Hepatocyte (in vitro differentiated cells): ENCODE results near the gene FPGS. TPM values are rescaled to one million over a fixed set of nuclear protein-coding genes. Genes with fewer than 3 reads are reported as not detected.
"Not testable (repeated sequence)": the region's sequence is repeated elsewhere in the genome, so short reads cannot be mapped to it uniquely, and the experiment has no call there.

Experiments
- DNase-seq: peaks from one replicate; pipeline ENCODE4 v3.0.0-alpha.2; 2016; ENCODE audit warnings: low spot score
- H2AFZ ChIP-seq: fragments of 200-600 bp; sonication (generic); 2 replicates; pipeline ENCODE4 v1.6.0; 2016; ENCODE audit warnings: antibody characterized with exemption, mild to moderate bottlenecking
- H3K27ac ChIP-seq: fragments of 200-600 bp; sonication (generic); 2 replicates; pipeline ENCODE4 v1.5.1; 2016; ENCODE audit warnings: mild to moderate bottlenecking
- H3K27me3 ChIP-seq: fragments of 200-600 bp; sonication (generic); 2 replicates; pipeline ENCODE4 v1.6.1; 2016
- H3K36me3 ChIP-seq: fragments of 200-600 bp; sonication (generic); replicated peaks from 2 replicates; pipeline ENCODE4 v1.5.1; 2016; ENCODE audit warnings: low read depth; ENCODE audit not compliant: insufficient read depth
- H3K4me1 ChIP-seq: fragments of 200-600 bp; sonication (generic); 2 replicates; pipeline ENCODE4 v1.5.1; 2016; ENCODE audit warnings: mild to moderate bottlenecking, moderate library complexity; ENCODE audit not compliant: insufficient read depth
- H3K4me2 ChIP-seq: fragments of 200-600 bp; sonication (generic); 2 replicates; pipeline ENCODE4 v1.6.0; 2016
- H3K4me3 ChIP-seq: fragments of 200-600 bp; sonication (generic); 2 replicates; pipeline ENCODE4 v1.5.1; 2016; ENCODE audit warnings: mild to moderate bottlenecking
- H3K79me2 ChIP-seq: fragments of 200-600 bp; sonication (generic); 2 replicates; pipeline ENCODE4 v1.6.0; 2017; ENCODE audit warnings: mild to moderate bottlenecking
- H3K9me2 ChIP-seq: fragments of 200-600 bp; sonication (generic); replicated peaks from 2 replicates; pipeline ENCODE4 v1.6.0; 2017; ENCODE audit warnings: mild to moderate bottlenecking; ENCODE audit not compliant: insufficient read depth
- H3K9me3 ChIP-seq: fragments of 200-600 bp; sonication (generic); 2 replicates; pipeline ENCODE4 v1.5.1; 2016; ENCODE audit warnings: low read depth, mild to moderate bottlenecking
- H4K20me1 ChIP-seq: fragments of 200-600 bp; sonication (generic); 2 replicates; pipeline ENCODE4 v1.6.0; 2016; ENCODE audit warnings: mild to moderate bottlenecking; ENCODE audit not compliant: insufficient read depth, poor library complexity, severe bottlenecking
- EZH2 ChIP-seq: fragments of 200-600 bp; sonication (generic); IDR thresholded peaks from 2 replicates; pipeline ENCODE4 v1.6.1; 2016; ENCODE audit warnings: antibody characterized with exemption, mild to moderate bottlenecking, borderline replicate concordance
- EZH2phosphoT487 ChIP-seq: fragments of 200-600 bp; sonication (generic); IDR thresholded peaks from one replicate; pipeline ENCODE4 v1.6.1; 2018; ENCODE audit warnings: antibody characterized with exemption, mild to moderate bottlenecking, low read depth, moderate library complexity; ENCODE audit not compliant: unreplicated experiment, severe bottlenecking
- WGBS: methylation state at CpG from one replicate; pipeline ENCODE4 v1.1.6; 2016; ENCODE audit warnings: low lambda C conversion rate; ENCODE audit errors: missing lambda C conversion rate; 5-methylcytosine and 5-hydroxymethylcytosine counted together
- polyA plus RNA-seq: library from polyadenylated mRNA; unstranded; fragments of >200 nt; fragmentation: Nextera tagmentation; extraction: Ambion mirVana; gene quantifications from 2 replicates; pipeline ENCODE4 v1.2.1, GENCODE V29; 2016
- total RNA-seq: library from RNA; depleted of rRNA; stranded (reverse); fragments of >200 nt; gene quantifications from 2 replicates; pipeline ENCODE4 v1.2.3, GENCODE V29; 2014
- TF ChIP-seq, protein P1 (sequence below): fragments of 200-600 bp; sonication (generic); IDR thresholded peaks from 2 replicates; pipeline ENCODE4 v1.5.1; 2016; ENCODE audit warnings: antibody characterized with exemption, mild to moderate bottlenecking; ENCODE audit not compliant: poor library complexity

Gene FPGS
- total and polyA plus RNA-seq, 2 experiments from 2014 or later: 27.4 to 48.5 TPM

DNA sequence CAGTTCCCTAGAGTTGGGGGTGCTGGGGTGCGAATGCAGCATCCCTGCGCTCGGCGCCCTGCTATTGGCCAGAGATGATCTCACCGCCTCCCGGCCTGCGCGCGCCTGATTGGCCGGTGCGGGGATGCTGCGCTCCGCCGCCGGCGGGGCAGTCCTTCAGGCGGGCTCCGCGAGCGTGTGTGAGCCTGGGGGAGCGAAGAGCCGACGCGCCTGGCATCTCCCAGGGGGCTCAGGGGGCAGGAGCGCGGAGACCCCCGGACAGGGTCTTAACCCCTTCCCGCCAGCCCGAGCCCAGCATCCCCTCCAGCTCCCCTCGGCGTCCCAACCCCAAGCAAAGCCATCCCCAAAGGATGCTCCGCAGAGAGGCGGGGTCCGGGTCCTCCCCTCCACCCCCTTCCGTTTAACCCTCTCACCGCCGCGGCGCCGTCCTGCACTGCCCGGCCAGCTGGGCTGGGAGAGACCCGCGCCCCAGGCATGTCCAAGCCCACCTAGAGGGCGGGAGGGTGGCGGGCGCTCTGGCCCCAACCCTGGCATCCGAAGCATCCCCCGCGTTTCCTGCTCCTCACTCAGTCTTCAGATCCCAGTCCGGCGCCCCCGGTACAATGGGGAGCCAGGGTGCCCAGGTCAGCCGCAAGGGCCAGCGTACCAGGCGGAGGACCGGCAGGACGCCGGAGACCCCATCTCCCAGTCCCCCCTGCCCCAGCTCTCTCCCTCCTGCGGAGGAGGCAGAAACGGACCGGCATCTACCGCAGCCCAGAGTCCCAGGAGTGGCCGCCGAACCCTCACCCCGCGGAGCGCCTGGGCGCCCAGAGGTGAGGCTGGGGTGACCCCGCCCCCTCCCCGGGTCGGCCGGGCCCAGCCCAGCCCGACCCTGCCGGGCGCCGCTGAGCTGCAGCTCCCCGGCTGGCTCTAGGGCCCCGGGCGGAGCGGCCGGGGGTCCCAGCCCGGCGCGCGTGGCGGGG, 48.3 kb upstream of the FPGS start:
- H4K20me1 ChIP-seq: no peaks in the 10 kb centered on the region
- no peaks in the 10 kb centered on the region for H3K9me3 ChIP-seq
- H3K27me3 ChIP-seq: peaks cover 43% of the 10 kb centered on the region
- no peak overlapping the region for H3K4me3 ChIP-seq
- TF ChIP-seq EZH2 (peak; percentile 69), EZH2phosphoT487 (no peak)
- TF ChIP-seq, protein P1, sequence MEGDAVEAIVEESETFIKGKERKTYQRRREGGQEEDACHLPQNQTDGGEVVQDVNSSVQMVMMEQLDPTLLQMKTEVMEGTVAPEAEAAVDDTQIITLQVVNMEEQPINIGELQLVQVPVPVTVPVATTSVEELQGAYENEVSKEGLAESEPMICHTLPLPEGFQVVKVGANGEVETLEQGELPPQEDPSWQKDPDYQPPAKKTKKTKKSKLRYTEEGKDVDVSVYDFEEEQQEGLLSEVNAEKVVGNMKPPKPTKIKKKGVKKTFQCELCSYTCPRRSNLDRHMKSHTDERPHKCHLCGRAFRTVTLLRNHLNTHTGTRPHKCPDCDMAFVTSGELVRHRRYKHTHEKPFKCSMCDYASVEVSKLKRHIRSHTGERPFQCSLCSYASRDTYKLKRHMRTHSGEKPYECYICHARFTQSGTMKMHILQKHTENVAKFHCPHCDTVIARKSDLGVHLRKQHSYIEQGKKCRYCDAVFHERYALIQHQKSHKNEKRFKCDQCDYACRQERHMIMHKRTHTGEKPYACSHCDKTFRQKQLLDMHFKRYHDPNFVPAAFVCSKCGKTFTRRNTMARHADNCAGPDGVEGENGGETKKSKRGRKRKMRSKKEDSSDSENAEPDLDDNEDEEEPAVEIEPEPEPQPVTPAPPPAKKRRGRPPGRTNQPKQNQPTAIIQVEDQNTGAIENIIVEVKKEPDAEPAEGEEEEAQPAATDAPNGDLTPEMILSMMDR: no peak
- H3K79me2 ChIP-seq: no peaks in the 10 kb centered on the region
- 5% methylated on average over 67 of the region's 86 CpGs for WGBS
- DNase-seq: no peak
- no peak overlapping the region for H2AFZ ChIP-seq
- no peaks in the 10 kb centered on the region for H3K4me1 ChIP-seq
- H3K36me3 ChIP-seq: no peaks in the 10 kb centered on the region
- H3K27ac ChIP-seq: no peak overlapping the region
- H3K9me2 ChIP-seq: no peaks in the 10 kb centered on the region
- H3K4me2 ChIP-seq: peak overlapping the region; percentile 80

DNA sequence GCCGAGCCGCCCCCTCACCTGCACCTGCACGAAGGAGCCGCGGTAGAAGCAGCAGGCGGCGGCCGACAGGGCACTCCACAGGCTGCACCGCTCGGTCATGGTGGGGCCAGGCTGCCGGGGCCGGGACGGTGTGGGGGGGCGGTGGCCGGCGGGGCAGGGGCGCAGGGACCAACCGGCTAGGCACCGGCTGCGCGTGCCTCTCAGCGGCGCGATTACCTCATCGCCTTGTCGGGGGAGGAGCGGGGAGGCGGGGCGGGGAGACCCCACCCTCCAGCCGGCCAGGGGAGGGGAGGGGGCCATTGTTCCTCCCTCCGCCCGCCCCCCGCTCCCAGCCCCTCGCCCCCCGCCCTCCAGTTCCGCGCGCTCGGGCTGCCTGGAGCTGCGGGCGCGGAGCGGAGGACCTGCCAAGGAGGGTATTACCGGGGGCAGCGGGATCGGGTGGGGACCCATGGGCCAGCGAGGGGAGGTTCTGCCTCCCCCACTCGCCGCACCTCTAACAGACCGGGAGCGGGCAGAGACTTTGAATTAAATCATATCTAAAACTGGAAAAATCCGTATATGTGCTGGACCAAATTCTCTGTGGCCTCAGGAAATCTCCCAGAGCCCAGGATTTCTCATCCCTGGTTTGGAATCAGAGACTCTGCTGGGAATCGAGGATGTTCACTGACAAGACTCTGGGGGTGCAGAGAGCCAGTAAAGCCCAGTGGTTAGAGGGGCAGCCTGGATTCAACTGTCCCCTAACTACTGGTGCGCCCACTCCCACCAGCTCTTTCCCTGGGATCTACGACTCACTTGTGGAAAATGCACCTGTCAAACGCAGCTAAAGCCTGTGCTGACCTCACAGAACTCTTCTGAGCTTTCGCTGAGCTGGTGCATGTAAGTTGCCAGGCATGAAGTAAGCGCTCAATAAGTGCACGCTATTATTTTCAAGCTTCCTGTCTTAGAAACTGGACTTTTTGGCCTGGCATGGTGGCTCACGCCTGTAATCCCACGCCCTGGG, 47.3 kb upstream of the FPGS start:
- Histone ChIP-seq H4K20me1 (no peaks in the 10 kb centered on the region), H3K27me3 (peaks cover 43% of the 10 kb centered on the region), H3K4me1 (no peaks in the 10 kb centered on the region), H3K4me2 (peak overlapping the region; percentile 80), H3K9me3 (no peaks in the 10 kb centered on the region), H3K9me2 (no peaks in the 10 kb centered on the region), H3K4me3 (no peak overlapping the region), H3K79me2 (no peaks in the 10 kb centered on the region), H3K27ac (no peak overlapping the region), H3K36me3 (no peaks in the 10 kb centered on the region), H2AFZ (no peak overlapping the region)
- DNase-seq: no peak
- TF ChIP-seq, protein P1: no peak
- peak; percentile 24 for TF ChIP-seq EZH2phosphoT487
- WGBS: 25% methylated on average over 22 of the region's 61 CpGs

DNA sequence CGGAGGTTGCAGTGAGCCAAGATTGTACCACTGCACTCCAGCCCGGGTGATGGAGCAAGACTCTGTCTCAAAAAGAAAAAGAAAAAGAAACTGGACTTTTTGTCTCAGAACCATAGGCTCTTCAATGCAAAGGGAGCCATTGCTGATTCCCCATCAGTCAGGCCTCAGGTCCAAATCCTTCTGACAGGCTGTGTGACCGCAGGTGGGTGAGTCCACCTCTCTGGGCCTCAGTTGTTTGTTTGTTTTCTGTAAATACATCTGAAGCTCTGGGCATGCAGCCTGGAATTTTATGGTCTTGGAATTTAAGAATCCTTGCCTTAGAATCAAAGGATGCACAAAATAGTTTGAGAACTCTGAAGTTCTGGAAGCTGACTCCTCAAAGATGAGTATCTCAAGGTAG, 46.4 kb upstream of the FPGS start:
- no peak overlapping the region for H2AFZ ChIP-seq
- no peak overlapping the region for H3K27ac ChIP-seq
- H3K27me3 ChIP-seq: peaks cover 47% of the 10 kb centered on the region
- H3K9me2 ChIP-seq: no peaks in the 10 kb centered on the region
- no peaks in the 10 kb centered on the region for H3K9me3 ChIP-seq
- WGBS: 100% methylated on average over 3 of the region's 3 CpGs
- H4K20me1 ChIP-seq: no peaks in the 10 kb centered on the region
- H3K4me3 ChIP-seq: no peak overlapping the region
- no peaks in the 10 kb centered on the region for H3K4me1 ChIP-seq
- H3K4me2 ChIP-seq: no peak overlapping the region
- H3K79me2 ChIP-seq: no peaks in the 10 kb centered on the region
- no peak for TF ChIP-seq EZH2
- TF ChIP-seq EZH2phosphoT487: no peak
- TF ChIP-seq, protein P1: no peak
- DNase-seq: no peak
- H3K36me3 ChIP-seq: no peaks in the 10 kb centered on the region

DNA sequence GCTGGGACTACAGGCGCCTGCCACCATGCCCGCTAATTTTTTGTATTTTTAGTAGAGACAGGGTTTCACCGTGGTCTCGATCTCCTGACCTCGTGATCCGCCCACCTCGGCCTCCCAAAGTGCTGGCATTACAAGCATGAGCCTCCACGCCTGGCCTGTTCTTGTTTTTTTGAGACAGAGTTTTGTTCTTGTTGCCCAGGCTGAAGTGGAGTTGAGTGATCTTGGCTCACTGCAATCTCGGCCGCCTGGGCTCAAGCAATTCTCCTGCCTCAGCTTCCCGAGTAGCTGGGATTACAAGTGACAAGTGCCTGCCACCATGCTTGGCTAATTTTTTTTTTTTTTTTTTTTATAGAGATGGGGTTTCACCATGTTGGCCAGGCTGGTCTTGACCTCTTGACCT, 45.9 kb upstream of the FPGS start:
- H2AFZ ChIP-seq, H4K20me1 ChIP-seq, H3K9me2 ChIP-seq, H3K4me2 ChIP-seq, H3K79me2 ChIP-seq, H3K4me1 ChIP-seq, H3K9me3 ChIP-seq, H3K36me3 ChIP-seq, H3K4me3 ChIP-seq, DNase-seq, H3K27ac ChIP-seq: not testable (repeated sequence)
- WGBS: 87% methylated on average over 11 of the region's 11 CpGs
- peaks cover 47% of the 10 kb centered on the region for H3K27me3 ChIP-seq
